Right kidney (tissue), 1 donor: ENCODE data around the gene DAAM2.

Experiments used
- DNase-seq: peaks from one replicate; pipeline ENCODE4 v3.0.0-alpha.2; 2016

DAAM2 gene

GRCh38 chr6:39909701-39910100 lies 117.5 kb downstream of the DAAM2 start:
- DNase-seq: no peak

- no peak for DNase-seq
Observed at GRCh38 chr6:39910164-39910563, 118.0 kb downstream of the DAAM2 start.

DNA sequence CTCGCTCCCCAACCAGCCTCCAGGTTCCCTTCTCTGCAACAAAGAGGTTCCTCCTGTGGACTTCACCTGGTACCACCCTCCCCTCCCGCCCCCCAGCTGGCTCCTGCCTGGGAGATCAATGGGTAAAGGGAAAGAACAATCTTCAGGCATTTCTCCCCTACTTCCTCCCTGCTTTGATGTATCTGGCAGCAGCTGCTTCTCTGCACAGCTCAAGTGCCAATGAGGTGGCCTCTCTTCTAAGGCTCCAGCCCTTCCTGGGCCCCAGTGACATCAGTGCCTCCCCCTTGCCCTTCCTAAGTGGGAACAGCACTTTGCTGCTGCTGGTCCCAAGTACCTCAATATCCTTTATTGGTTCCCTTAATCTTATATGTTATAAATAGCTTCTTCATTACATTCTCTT lies 118.6 kb downstream of the DAAM2 start:
- DNase-seq: no peak

- DNase-seq: no peak
Observed at GRCh38 chr6:39911513-39912125, 119.4 kb downstream of the DAAM2 start.

DNA sequence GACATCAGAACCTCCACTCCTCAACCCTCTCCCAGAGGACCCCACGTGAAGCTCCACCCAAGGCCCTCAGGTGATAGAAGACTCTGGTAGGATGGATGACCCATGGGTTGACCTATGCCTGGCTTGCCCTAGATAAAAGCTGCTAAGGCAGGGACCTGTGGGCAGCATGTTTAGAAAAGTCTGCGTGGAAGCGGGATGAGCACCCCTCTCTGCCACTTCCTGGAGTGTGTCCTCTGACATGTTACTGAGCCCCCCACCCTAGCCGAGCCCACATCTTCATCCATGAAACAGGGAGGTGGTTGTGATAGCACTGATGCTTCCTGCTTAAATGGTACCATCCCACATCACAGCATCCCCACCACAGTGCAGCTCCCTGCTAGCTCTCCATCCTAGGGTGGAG lies 120.3 kb downstream of the DAAM2 start:
- no peak for DNase-seq

GRCh38 chr6:39913391-39913916 lies 121.3 kb downstream of the DAAM2 start:
- no peak for DNase-seq

- no peak for DNase-seq
Observed at GRCh38 chr6:39914239-39914638, 122.1 kb downstream of the DAAM2 start.

- no peak for DNase-seq
Observed at GRCh38 chr6:39915866-39916265, 123.7 kb downstream of the DAAM2 start.

DNA sequence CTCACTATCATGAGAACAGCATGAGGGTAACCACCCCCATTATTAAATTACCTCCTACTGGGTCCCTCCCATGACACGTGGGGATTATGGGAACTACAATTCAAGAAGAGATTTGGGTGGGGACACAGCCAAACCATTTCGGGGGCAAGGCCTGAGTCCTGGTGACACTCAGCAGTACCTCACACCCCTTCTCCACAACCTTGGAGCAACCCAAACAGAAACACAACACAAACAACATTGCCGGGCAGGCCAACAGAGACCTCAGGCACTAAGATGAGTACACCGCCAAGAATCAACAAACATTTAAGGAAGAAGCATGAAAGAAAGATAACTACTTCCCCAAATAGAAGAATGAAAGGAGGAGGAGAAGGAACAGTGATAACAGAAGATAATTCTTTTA lies 125.2 kb downstream of the DAAM2 start:
- no peak for DNase-seq

- DNase-seq: no peak
Observed at GRCh38 chr6:39917981-39918380, 125.8 kb downstream of the DAAM2 start.

DNA sequence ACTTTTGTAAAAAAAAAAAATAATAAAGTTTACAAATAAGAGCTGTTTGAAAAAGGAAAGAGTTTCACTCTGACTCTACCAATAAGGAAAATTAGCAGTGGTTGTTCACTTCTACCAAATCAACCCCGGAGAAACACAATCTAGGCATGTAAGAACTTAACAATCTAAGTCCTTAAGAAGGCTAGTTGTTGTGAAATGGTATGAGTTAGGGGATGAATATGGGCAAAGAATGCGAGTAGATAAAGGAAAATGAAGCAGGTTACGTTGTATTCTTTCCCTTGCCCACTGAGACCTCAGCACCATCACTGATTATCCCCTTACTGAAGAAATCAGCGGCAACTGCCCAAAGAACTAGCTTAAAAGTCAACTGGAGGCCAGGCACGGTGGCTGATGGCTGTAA lies 126.7 kb downstream of the DAAM2 start:
- no peak for DNase-seq

DNA sequence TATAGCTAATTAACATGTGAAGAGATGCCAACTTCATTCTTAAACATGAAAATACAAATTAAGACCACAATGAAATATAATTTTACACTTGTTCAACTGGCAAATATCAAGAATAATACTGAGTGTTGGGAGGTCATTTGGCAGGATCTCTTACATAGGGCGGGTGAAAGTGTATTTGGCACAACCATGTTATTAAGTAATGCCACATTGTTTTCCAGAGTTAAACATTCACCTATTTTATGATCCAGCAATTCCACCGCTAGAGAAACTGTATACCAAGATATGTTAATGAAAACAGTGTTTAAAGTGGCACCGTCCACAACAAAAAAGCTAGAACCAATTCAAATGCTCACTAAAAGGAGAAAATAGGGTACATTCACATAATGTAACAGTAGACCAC lies 128.0 kb downstream of the DAAM2 start:
- DNase-seq: no peak

DNA sequence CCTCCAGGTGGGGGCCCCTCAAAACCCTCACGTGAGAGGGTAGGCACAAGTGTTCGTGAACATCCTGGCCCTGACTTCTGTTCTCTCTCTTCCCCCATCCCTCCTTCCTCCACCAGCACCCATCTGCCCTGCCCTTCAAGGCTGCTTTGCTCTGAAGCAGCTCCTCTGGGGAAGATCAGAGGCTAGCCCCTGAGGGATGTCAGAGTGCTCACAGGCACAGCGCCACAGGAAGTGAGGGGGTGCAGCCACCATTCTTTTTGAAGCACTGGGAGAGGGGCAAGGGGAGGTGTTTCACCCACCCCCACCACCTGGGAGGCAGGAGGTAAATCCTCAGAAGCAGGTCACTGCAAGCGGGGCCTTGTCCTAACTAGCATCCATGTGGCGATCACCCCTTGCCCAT lies 130.6 kb downstream of the DAAM2 start:
- no peak for DNase-seq

DNA sequence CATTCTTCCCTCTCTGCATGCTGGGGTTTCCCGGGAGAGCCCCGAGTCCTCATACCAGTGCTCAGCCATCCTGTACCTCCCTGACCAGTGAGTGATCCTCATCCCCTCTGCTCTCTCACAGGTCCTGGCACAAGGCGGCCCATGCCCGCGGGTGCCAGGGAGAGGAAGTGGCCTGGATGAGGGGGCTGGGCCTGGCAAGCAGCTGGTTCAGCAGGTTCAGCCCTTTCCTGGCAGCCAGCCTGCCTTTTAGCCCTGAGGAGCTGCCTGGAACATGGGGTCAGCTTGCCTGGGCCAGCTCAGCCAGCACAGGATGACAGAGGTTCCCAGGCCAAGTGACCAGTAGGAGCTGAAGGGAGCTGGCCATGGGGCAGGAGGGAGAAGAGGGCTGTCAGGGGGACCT lies 131.2 kb downstream of the DAAM2 start:
- DNase-seq: no peak

DNA sequence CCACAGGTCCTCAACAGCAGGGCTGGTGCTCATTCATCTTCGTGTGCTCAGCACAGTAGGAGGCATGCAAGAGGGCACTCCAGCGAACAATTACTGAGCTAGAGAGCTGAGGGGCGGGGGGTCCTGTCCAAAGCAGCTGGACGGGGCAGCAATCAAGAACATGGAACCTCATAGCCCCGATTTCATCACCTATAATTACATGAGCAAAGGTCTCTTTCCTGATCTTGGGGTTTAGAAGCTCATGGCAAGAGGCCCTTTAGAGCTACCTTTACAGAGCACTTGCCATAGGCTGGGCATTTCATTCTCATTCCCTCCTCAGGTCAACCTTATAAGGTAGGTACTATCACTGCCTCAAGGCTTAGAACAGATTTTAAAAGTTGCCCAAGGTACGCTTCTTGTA lies 131.7 kb downstream of the DAAM2 start:
- no peak for DNase-seq

GRCh38 chr6:39924283-39924682 lies 132.1 kb downstream of the DAAM2 start:
- no peak for DNase-seq

DNA sequence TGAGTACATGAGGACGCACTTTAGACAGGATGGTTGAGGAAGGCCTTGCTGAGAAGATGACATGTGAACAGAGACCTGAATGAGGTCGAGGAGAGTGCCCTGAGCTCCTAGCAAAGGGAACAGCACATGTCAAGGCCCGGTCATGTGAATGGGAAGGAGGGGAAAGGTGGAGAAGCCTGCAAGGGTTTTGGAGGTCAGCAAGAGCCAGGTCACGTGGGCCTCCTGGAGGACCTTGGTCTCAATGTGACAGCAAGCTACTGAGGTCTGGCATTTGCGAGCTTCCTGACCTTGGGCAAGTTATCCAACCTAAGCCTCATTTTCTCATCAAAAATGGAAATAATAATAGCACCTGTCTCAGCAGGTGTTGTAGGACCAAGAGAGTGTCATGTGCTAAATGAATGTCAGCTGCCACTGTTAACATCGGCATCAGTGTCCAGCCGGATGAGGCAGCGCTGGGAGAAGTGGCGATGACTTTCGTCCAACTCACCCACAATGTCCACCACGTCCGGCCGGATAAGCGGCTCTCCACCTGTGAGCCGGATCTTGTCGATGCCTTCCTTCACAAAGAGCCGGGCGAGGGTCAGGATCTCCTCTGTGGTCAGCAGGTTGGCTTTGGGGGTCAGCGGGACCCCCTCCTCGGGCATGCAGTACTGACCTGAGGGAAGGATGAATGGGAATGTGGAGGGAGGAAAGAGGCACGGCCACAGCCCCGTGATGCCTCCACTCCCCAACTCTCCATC lies 133.2 kb downstream of the DAAM2 start:
- no peak for DNase-seq

DNA sequence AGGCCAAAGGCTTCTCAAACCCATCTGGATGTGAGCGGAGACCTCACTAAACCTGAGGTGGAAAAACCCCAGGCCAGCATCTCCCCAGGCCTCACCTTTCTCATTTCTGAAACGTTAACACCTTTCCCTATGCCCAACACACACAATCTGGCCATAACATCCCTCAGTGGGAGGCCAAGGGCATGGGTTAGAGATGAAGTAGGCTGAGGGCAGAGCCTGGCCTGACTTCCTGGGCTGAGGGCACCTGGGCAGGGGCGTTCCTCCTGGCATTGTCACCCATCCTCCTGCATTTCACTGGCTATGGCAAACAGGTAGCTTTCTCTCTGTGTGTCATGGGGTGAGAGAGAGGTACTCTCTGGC lies 133.7 kb downstream of the DAAM2 start:
- no peak for DNase-seq

- no peak for DNase-seq
Observed at GRCh38 chr6:39926668-39927067, 134.5 kb downstream of the DAAM2 start.

GRCh38 chr6:39927159-39927558 lies 135.0 kb downstream of the DAAM2 start:
- DNase-seq: no peak

DNA sequence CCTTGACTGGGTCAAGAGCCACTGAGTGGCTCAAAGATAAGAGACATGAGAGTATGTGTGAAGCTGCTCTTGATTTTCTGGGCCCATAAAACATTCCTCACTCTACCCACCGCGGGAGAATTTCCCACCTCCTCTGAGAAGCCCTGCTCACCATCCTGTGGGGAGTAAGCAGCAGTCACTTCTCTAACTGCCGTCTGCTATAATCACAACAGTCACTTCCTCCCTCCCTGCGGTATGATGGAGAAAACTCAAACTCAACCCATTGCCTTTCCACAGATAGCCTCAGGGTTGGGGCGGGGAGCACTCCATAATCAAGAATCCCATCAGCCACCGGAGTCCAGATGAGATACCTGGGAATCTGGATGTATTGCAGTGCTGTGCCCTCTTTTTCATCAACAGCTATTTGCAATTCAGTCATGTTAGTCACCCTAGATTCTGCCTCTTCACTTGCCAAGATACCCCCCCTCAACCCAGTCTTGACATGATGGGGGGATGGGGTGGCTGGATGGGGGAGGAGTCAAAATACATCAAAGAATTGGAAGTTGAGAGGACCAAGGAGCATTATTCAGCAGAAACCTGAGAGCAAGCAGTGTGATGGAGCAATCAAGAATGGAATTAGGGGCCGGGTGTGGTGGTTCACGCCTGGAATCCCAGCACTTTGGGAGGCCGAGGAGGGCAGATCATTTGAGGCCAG lies 137.0 kb downstream of the DAAM2 start:
- DNase-seq: no peak

DNA sequence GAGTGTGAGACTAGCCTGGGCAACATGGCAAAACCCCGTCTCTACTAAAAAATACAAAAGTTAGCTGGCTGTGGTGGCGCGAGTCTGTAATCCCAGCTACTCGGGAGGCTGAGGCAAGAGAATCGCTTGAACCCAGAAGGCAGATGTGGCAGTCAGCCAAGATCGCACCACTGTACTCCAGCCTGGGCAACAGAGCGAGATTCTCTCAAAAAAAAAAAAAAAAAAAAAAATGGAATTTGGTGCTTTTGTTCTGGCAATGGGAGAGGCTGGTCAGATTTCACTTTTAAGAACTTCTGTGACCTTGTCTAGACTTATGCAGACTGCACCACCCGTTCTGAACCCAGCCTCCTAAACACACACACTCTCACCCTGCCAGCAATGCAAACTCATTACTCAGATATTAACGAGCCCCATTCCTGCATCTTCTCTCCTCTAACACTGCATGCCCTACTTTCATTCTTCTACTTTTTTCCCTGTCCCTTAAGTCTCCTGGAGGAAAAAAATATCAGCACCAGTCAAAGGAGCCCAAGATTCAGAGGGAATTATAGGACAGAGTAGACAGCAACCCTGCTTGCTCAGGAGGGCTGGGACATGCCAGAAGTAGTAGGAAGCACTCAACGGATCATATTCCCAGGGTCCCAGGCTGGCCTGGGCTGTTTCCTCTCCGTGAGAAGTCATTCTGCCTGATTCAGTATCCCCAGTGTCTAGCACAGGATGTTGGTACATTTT lies 137.7 kb downstream of the DAAM2 start:
- DNase-seq: no peak

- DNase-seq: no peak
Observed at GRCh38 chr6:39930540-39930939, 138.4 kb downstream of the DAAM2 start.
